ENCODE data around the gene SH2D6.

DNA sequence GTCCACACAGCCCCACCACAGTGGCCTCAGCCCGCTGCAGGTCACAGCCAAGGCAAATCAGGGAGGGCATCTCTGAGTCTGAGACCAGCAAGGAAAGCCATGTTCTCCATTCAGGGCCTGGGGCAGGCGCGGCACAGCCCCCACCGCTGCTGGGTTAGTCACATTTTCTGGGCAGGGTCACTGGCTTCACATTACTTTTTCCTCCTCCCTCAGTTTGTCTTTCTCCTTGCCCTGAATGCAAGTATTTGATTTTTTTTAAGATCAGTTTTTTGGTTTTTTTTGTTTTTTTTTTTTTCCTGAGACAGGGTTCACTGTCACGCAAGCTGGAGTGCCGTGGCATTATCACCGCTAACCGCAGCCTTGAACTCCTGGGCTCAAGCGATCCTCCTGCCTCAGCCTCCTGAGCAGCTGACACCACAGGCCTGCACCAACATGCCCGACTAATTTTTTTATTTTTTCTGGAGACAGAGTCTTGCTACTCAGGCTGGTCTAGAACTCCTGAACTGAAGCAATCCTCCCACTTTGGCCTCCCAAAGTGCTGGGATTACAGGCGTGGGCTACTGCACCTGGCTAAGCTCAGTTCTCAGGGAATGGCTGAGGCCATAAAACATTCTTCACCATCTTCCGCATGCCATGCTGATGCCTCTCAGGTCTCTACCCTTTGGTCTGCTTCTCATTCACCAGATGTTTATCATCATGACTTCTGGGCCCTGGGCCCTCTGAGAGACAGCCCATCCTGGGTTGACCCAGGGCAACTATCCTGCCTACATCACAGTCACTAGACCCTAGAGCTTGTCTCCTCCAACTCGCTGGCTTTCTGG is 7.7 kb upstream of the SH2D6 start:
- TF ChIP-seq POLR2AphosphoS5 (IDR thresholded peaks at IDR 0.05) = no peak
- TF ChIP-seq POLR2A (IDR thresholded peaks at IDR 0.05) = no peak
